22Rv1 (cell line): ENCODE measurements around the gene SRA1.

Source experiments
- CTCF ChIP-seq: fragments of 450-650 bp; IDR thresholded peaks from 2 replicates; pipeline ENCODE4 v1.5.1; 2017; ENCODE audit warnings: mild to moderate bottlenecking
- ZFX ChIP-seq: fragments of 450-650 bp; IDR thresholded peaks from 2 replicates; pipeline ENCODE4 v1.6.1; 2017; ENCODE audit warnings: antibody characterized with exemption, borderline replicate concordance

DNA sequence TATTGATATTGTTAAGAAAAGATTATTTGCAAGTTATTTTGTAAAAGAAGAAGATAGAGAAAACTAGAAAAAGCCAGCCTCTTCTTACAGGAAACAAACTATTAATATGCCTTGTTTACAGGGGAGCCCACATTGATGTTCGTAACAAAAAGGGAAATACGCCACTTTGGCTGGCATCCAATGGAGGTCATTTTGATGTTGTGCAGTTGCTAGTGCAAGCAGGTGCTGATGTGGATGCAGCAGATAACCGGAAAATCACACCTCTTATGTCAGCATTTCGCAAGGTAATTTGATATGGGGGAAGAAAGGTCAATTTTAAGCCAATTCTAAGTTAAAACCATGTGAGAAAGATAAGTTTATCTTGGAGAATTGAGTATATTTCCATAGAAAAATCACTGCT is 47.4 kb downstream of the SRA1 start:
- TF ChIP-seq CTCF (no peak), ZFX (no peak)
